ENCODE results near the gene MTHFD1L. TPM values are rescaled to one million over a fixed set of nuclear protein-coding genes. Genes with fewer than 3 reads are reported as not detected.

Gene MTHFD1L
- total and polyA plus RNA-seq, 2 donors (not counting 1 experiment from before 2014, with no cell fraction given), result 36.1 to 48.9 TPM

GRCh38 chr6:150831577-150831976, 33.9 kb upstream of the MTHFD1L start:
- Histone ChIP-seq H3K4me2 (ENCODE audit: extremely low read depth, insufficient read depth, low read length) (no peak overlapping the region), H3K9ac (ENCODE audit: insufficient read depth, low read length) (no peak overlapping the region), H3K27me3 (ENCODE audit: control insufficient read depth, insufficient read depth, low read length) (no peaks in the 10 kb centered on the region), H3K27ac (ENCODE audit: insufficient read depth, low read length) (no peak overlapping the region), H3K79me2 (ENCODE audit: control insufficient read depth, insufficient read depth, low read length) (no peaks in the 10 kb centered on the region), H3K4me3 (replicated peaks in 1 of 4; ENCODE audit: control extremely low read depth in 1 of 4, insufficient read depth in 1 of 4, low read depth in 3 of 4, low read length in 4 of 4) (no peak overlapping the region), H3K9me3 (ENCODE audit: control insufficient read depth, insufficient read depth, low read depth, low read length) (no peaks in the 10 kb centered on the region), H3K36me3 (ENCODE audit: control insufficient read depth, insufficient read depth, low read length) (no peaks in the 10 kb centered on the region), H4K20me1 (ENCODE audit: control insufficient read depth, extremely low read depth, insufficient read depth, low read length) (no peaks in the 10 kb centered on the region), H3K4me1 (ENCODE audit: control insufficient read depth, extremely low read depth, insufficient read depth, low read length) (no peaks in the 10 kb centered on the region), H2AFZ (ENCODE audit: low read length) (no peak overlapping the region)
- TF ChIP-seq EZH2 (IDR thresholded peaks at IDR 0.05; ENCODE audit: low read length, missing control alignments), result no peak
- TF ChIP-seq, protein P1, sequence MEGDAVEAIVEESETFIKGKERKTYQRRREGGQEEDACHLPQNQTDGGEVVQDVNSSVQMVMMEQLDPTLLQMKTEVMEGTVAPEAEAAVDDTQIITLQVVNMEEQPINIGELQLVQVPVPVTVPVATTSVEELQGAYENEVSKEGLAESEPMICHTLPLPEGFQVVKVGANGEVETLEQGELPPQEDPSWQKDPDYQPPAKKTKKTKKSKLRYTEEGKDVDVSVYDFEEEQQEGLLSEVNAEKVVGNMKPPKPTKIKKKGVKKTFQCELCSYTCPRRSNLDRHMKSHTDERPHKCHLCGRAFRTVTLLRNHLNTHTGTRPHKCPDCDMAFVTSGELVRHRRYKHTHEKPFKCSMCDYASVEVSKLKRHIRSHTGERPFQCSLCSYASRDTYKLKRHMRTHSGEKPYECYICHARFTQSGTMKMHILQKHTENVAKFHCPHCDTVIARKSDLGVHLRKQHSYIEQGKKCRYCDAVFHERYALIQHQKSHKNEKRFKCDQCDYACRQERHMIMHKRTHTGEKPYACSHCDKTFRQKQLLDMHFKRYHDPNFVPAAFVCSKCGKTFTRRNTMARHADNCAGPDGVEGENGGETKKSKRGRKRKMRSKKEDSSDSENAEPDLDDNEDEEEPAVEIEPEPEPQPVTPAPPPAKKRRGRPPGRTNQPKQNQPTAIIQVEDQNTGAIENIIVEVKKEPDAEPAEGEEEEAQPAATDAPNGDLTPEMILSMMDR (conservative IDR thresholded peaks at IDR 0.05 in 1 of 2, IDR thresholded peaks at IDR 0.05 in 1 of 2; ENCODE audit: low read depth in 1 of 2, low read length in 2 of 2), result no peak
- DNase-seq (ENCODE audit: low read depth in 2 of 2), result no peak

- Histone ChIP-seq H3K4me1 (ENCODE audit: control insufficient read depth, extremely low read depth, insufficient read depth, low read length) (no peaks in the 10 kb centered on the region), H3K9me3 (ENCODE audit: control insufficient read depth, insufficient read depth, low read depth, low read length) (no peaks in the 10 kb centered on the region), H4K20me1 (ENCODE audit: control insufficient read depth, extremely low read depth, insufficient read depth, low read length) (no peaks in the 10 kb centered on the region), H3K79me2 (ENCODE audit: control insufficient read depth, insufficient read depth, low read length) (no peaks in the 10 kb centered on the region), H2AFZ (ENCODE audit: low read length) (no peak overlapping the region), H3K4me3 (replicated peaks in 1 of 4; ENCODE audit: control extremely low read depth in 1 of 4, insufficient read depth in 1 of 4, low read depth in 3 of 4, low read length in 4 of 4) (no peak overlapping the region), H3K36me3 (ENCODE audit: control insufficient read depth, insufficient read depth, low read length) (no peaks in the 10 kb centered on the region), H3K27ac (ENCODE audit: insufficient read depth, low read length) (no peak overlapping the region), H3K4me2 (ENCODE audit: extremely low read depth, insufficient read depth, low read length) (no peak overlapping the region), H3K9ac (ENCODE audit: insufficient read depth, low read length) (no peak overlapping the region), H3K27me3 (ENCODE audit: control insufficient read depth, insufficient read depth, low read length) (no peaks in the 10 kb centered on the region)
- no peak for DNase-seq (ENCODE audit: low read depth in 2 of 2)
- TF ChIP-seq EZH2 (IDR thresholded peaks at IDR 0.05; ENCODE audit: low read length, missing control alignments), result no peak
- TF ChIP-seq, protein P1 (conservative IDR thresholded peaks at IDR 0.05 in 1 of 2, IDR thresholded peaks at IDR 0.05 in 1 of 2; ENCODE audit: low read depth in 1 of 2, low read length in 2 of 2), result no peak
These were observed 29.9 kb upstream of the MTHFD1L start for GRCh38 chr6:150835620-150836019.

DNA sequence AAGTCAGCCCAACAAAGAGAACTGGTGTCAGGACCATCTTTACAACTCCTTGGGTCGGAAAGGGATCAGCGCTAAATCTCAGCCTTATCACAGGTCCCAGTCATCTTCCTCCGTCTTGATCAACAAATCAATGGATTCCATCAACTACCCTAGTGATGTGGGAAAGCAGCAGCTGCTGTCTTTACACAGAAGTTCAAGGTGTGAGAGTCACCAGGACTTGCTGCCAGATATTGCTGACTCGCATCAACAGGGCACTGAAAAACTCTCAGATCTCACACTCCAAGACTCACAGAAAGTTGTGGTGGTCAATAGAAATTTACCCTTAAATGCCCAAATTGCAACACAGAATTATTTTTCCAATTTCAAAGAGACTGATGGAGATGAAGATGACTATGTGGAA, 25.3 kb upstream of the MTHFD1L start:
- no peak overlapping the region for H3K4me3 ChIP-seq (replicated peaks in 1 of 4; ENCODE audit: control extremely low read depth in 1 of 4, insufficient read depth in 1 of 4, low read depth in 3 of 4, low read length in 4 of 4)
- H3K9me3 ChIP-seq (ENCODE audit: control insufficient read depth, insufficient read depth, low read depth, low read length), result no peaks in the 10 kb centered on the region
- no peak for TF ChIP-seq EZH2 (IDR thresholded peaks at IDR 0.05; ENCODE audit: low read length, missing control alignments)
- TF ChIP-seq, protein P1 (conservative IDR thresholded peaks at IDR 0.05 in 1 of 2, IDR thresholded peaks at IDR 0.05 in 1 of 2; ENCODE audit: low read depth in 1 of 2, low read length in 2 of 2), result no peak
- no peak overlapping the region for H3K9ac ChIP-seq (ENCODE audit: insufficient read depth, low read length)
- H3K36me3 ChIP-seq (ENCODE audit: control insufficient read depth, insufficient read depth, low read length), result no peaks in the 10 kb centered on the region
- H3K27me3 ChIP-seq (ENCODE audit: control insufficient read depth, insufficient read depth, low read length), result no peaks in the 10 kb centered on the region
- H3K27ac ChIP-seq (ENCODE audit: insufficient read depth, low read length), result no peak overlapping the region
- no peaks in the 10 kb centered on the region for H3K79me2 ChIP-seq (ENCODE audit: control insufficient read depth, insufficient read depth, low read length)
- no peak overlapping the region for H3K4me2 ChIP-seq (ENCODE audit: extremely low read depth, insufficient read depth, low read length)
- no peaks in the 10 kb centered on the region for H3K4me1 ChIP-seq (ENCODE audit: control insufficient read depth, extremely low read depth, insufficient read depth, low read length)
- no peak overlapping the region for H2AFZ ChIP-seq (ENCODE audit: low read length)
- no peaks in the 10 kb centered on the region for H4K20me1 ChIP-seq (ENCODE audit: control insufficient read depth, extremely low read depth, insufficient read depth, low read length)
- DNase-seq (ENCODE audit: low read depth in 2 of 2), result no peak

Measured in fibroblast of lung (primary cell).